GM10266 (cell line): Measurements from ENCODE around the gene BCAT1.

Source experiments
- DNase-seq: peaks from one replicate; pipeline ENCODE4 v3.0.0; 2012; ENCODE audit errors: extremely low spot score
- TF ChIP-seq, protein P1 (sequence below): IDR thresholded peaks from 2 replicates; pipeline ENCODE4 v1.5.1; 2012; ENCODE audit warnings: mild to moderate bottlenecking, low read depth; ENCODE audit not compliant: control insufficient read depth, insufficient read depth; ENCODE audit errors: missing control alignments

BCAT1 gene

DNA sequence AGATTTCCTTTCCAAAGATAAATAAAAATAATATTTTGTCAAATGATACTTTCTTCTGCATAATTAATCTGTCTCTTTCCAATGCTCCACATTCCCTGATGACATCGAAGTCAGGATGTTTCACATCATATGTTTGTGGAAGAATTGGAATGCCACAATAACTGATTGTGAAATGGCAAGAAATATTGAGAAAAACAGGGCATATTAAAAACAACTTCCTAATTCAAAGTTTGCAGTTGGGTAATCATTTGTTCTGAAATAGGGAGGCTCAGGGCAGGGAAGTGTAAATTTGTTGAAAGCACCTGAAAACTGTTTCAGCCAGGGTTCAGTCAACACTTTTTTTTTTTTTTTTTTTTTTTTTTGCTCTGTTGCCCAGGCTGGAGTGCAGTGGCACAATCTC, 50.7 kb downstream of the BCAT1 start:
- TF ChIP-seq, protein P1, sequence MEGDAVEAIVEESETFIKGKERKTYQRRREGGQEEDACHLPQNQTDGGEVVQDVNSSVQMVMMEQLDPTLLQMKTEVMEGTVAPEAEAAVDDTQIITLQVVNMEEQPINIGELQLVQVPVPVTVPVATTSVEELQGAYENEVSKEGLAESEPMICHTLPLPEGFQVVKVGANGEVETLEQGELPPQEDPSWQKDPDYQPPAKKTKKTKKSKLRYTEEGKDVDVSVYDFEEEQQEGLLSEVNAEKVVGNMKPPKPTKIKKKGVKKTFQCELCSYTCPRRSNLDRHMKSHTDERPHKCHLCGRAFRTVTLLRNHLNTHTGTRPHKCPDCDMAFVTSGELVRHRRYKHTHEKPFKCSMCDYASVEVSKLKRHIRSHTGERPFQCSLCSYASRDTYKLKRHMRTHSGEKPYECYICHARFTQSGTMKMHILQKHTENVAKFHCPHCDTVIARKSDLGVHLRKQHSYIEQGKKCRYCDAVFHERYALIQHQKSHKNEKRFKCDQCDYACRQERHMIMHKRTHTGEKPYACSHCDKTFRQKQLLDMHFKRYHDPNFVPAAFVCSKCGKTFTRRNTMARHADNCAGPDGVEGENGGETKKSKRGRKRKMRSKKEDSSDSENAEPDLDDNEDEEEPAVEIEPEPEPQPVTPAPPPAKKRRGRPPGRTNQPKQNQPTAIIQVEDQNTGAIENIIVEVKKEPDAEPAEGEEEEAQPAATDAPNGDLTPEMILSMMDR = no peak
- no peak for DNase-seq

DNA sequence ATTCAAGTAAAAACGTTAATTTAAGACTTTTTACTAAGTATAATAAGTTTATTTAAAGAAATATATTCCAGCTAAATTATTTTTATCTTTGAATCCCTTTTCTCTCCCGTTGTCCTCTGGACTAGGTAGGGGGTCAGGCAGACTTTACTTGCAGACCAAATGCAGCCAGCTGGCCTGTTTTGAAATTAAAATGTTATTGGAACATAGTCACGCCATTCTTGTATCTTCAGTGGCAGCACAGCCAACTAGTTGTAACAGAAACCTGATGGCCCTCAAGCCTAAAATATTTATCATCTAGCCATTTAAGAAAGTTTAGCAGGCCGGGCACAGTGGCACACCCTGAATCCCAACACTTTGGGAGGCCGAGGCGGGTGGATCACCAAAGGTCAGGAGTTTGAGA, 52.7 kb downstream of the BCAT1 start:
- no peak for DNase-seq
- TF ChIP-seq, protein P1 = no peak

DNA sequence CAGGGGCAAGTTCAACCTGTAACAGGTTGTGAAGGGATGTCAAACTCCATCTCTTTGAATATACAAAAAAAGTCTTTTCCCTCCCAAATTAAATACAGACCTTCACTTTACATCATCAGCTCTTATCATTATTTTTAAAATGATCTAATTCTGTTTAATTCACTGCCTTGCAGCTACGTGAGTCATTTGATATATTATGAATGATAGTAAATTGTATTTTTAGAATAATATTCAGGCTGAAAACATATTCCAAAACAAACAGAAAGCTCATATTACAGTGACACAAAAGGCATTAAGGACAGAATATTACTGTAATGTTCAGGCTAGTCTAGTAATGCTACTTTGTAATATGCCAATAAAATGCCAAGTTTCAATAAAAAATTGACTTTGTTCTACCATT, 53.3 kb downstream of the BCAT1 start:
- no peak for DNase-seq
- TF ChIP-seq, protein P1 = no peak

DNA sequence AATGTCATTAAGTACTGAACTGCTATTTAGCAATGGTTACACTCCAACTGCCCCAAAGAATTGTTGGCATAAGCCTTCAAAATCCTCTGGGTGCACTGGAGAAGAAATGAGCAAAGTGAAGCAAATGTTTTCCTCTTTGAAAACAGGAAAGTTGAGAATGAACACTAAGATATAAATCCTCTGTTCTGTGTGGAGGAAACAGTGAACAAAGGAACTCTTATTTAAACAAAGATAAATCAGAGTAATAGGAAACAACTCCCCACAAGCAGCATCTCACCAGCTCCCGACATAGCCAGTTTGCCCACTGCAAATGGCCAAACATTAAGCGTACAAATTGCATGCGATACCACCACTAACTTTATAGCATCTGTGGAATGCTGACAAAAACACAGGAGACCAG, 54.0 kb downstream of the BCAT1 start:
- TF ChIP-seq, protein P1 = no peak
- DNase-seq = no peak

DNA sequence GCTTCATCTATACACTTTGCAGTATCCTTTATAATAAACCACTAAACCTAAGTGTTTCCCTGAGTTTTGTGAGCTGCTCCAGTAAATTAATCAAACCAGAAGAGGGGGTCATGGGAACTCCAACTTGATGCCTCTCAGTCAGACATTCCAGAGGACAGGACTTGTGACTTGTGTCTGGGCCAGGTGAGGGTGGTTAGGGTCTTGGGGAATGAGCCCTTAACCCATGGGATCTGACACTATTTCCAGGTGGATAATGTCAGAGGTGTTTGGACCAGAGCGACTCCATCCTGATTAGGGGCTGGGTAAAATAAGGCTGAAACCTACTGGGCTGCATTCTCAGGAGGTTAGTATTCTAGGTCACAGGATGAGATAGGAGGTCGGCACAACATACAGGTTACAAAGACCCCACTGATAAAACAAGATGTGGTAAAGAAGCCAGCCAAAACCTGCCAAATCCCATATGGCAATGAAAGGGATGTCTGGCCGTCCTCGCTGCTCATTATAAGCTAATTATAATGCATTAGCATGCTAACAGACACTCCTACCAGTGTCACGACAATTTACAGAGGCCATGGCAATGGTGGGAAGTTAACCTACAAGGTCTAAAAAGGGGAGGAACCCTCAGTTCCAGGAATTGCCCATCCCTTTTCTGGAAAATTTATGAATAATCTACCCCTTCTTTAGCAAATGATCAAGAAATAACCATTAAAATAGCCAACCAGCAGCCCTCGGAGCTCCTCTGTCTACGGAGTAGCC, 58.7 kb downstream of the BCAT1 start:
- TF ChIP-seq, protein P1 = no peak

DNA sequence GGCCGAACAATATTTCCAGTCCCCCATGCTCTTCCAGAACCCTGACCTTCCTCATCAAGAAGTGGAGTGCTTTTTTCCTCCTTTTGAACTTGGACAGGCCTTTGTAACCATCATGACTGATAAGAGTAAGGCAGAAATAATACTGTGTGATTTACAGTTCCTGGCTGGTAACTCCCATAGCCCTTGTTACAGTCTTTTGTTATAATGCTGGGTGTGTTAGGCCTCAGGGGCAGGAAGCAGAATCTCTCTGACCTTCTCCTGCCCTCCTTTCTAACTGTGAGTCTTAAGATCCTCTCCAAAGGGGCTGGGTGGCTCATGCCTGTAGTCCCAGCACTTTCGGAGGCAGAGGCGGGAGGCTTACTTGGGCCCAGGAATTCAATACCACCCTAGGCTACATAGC, 59.5 kb downstream of the BCAT1 start:
- TF ChIP-seq, protein P1 = no peak
- no peak for DNase-seq

More for the DNA sequence above, 58.7 kb downstream of the BCAT1 start:
- no peak for DNase-seq

DNA sequence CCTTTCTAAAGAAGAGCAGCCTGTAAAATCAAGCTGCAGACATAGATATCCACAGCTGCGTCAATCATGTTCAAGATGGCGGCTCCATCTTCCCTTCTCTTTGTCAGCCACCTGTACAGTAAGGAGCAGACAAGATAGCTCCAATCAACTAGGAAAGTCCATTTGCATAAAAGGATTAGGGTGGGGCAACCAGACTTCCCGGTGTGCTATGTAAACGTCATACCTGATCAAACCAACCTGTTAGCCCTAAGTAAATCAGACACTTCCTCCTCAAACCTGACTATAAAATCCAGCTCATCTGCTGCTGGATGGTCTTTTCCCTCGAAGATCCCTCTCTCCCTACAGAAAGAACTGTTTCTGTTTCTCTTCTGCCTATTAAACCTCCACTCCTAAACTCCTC, 60.1 kb downstream of the BCAT1 start:
- no peak for DNase-seq
- TF ChIP-seq, protein P1 = no peak
